Calu3 (cell line): ENCODE data around the gene XRCC5. TPM values are rescaled to one million over a fixed set of nuclear protein-coding genes. Genes with fewer than 3 reads are reported as not detected.

Experiments
- BruUV-seq: library from RNA; stranded (reverse); fragments of 400-500 nt; replicated peaks from 2 replicates; lab custom pipeline; 2021; lab: Mats Ljungman, UMichigan
- CTCF ChIA-PET: fragments of 300-600 bp; sonication (Branson Sonifier 250); formaldehyde crosslinking; loops from one replicate; lab custom pipeline; 2022; ENCODE audit warnings: antibody characterized with exemption; lab: Charles Lee
- DNase-seq: peaks from one replicate; pipeline ENCODE4 v3.0.0; 2022
- H3K27ac Mint-ChIP-seq: one replicate; pipeline ENCODE4 v1.8.0; 2022; ENCODE audit warnings: mixed read lengths; ENCODE audit not compliant: unreplicated experiment
- H3K27me3 Mint-ChIP-seq: one replicate; pipeline ENCODE4 v1.8.0; 2022; ENCODE audit warnings: mixed read lengths; ENCODE audit not compliant: unreplicated experiment
- H3K36me3 Mint-ChIP-seq: one replicate; pipeline ENCODE4 v1.8.0; 2022; ENCODE audit warnings: mild to moderate bottlenecking, moderate library complexity, mixed read lengths; ENCODE audit not compliant: insufficient read depth, unreplicated experiment
- H3K4me1 Mint-ChIP-seq: one replicate; pipeline ENCODE4 v1.8.0; 2022; ENCODE audit warnings: mild to moderate bottlenecking, low read depth, mixed read lengths; ENCODE audit not compliant: unreplicated experiment
- H3K4me3 Mint-ChIP-seq: one replicate; pipeline ENCODE4 v1.8.0; 2022; ENCODE audit warnings: mild to moderate bottlenecking, low read depth, moderate library complexity, mixed read lengths; ENCODE audit not compliant: unreplicated experiment
- H3K9me3 Mint-ChIP-seq: one replicate; pipeline ENCODE4 v1.8.0; 2022; ENCODE audit warnings: low read depth, mixed read lengths; ENCODE audit not compliant: unreplicated experiment
- CTCF ChIP-seq: fragments of 200-600 bp; IDR thresholded peaks from one replicate; pipeline ENCODE4 v1.8.0; 2022; ENCODE audit warnings: antibody characterized with exemption; ENCODE audit not compliant: unreplicated experiment
- intact Hi-C: fragments of 100-400 bp; cut with micrococcal nuclease; formaldehyde crosslinking; loops from one replicate; pipeline ENCODE4 v1.10.0; 2022; ENCODE audit not compliant: unreplicated experiment
- total RNA-seq: library from RNA; stranded (reverse); gene quantifications from 2 replicates; pipeline ENCODE4 v1.2.3, GENCODE V29; 2022

The XRCC5 gene
- total RNA-seq, 1 experiment from 2014 or later, result 313 TPM

- CTCF ChIA-PET, result interaction anchor here (0.7 kb wide), 1 partner anchor 362 kb away, joined by 6 read pairs; no protein-coding TSS in a partner anchor
- H3K27me3 Mint-ChIP-seq, result no peaks in the 10 kb centered on the region
- TF ChIP-seq CTCF, result no peak
- no peak for DNase-seq
- H3K4me3 Mint-ChIP-seq, result no peak overlapping the region
- no peaks in the 10 kb centered on the region for H3K4me1 Mint-ChIP-seq
- H3K36me3 Mint-ChIP-seq, result peaks cover 82% of the 10 kb centered on the region
- no TSS peak for BruUV-seq
- intact Hi-C loops, result no loop called here
- H3K9me3 Mint-ChIP-seq, result no peaks in the 10 kb centered on the region
- H3K27ac Mint-ChIP-seq, result no peak overlapping the region
Measured at GRCh38 chr2:216195565-216196029, 86.4 kb downstream of the XRCC5 start.

- no peak overlapping the region for H3K27ac Mint-ChIP-seq
- H3K27me3 Mint-ChIP-seq, result no peaks in the 10 kb centered on the region
- peaks cover 66% of the 10 kb centered on the region for H3K36me3 Mint-ChIP-seq
- intact Hi-C loops, result no loop called here
- no peaks in the 10 kb centered on the region for H3K9me3 Mint-ChIP-seq
- H3K4me3 Mint-ChIP-seq, result no peak overlapping the region
- H3K4me1 Mint-ChIP-seq, result peaks cover 7% of the 10 kb centered on the region
- BruUV-seq, result no TSS peak
- TF ChIP-seq CTCF, result no peak
- no peak for DNase-seq
- CTCF ChIA-PET, result no interaction called here
Measured at GRCh38 chr2:216201692-216202306, 92.7 kb downstream of the XRCC5 start.

GRCh38 chr2:216202626-216203250, 93.6 kb downstream of the XRCC5 start:
- BruUV-seq, result no TSS peak
- CTCF ChIA-PET, result no interaction called here
- no peak for DNase-seq
- Mint-ChIP-seq H3K9me3 (no peaks in the 10 kb centered on the region), H3K4me3 (no peak overlapping the region), H3K27ac (no peak overlapping the region), H3K36me3 (peaks cover 65% of the 10 kb centered on the region), H3K4me1 (peaks cover 7% of the 10 kb centered on the region), H3K27me3 (no peaks in the 10 kb centered on the region)
- no peak for TF ChIP-seq CTCF
- intact Hi-C loops, result no loop called here

GRCh38 chr2:216205486-216205885, 96.3 kb downstream of the XRCC5 start:
- peak overlapping the region; percentile 39 for H3K27ac Mint-ChIP-seq
- H3K9me3 Mint-ChIP-seq, result no peaks in the 10 kb centered on the region
- no peak overlapping the region for H3K4me3 Mint-ChIP-seq
- CTCF ChIA-PET, result no interaction called here
- H3K27me3 Mint-ChIP-seq, result no peaks in the 10 kb centered on the region
- BruUV-seq, result TSS peak; percentile 43
- intact Hi-C loops, result no loop called here
- peaks cover 7% of the 10 kb centered on the region for H3K4me1 Mint-ChIP-seq
- TF ChIP-seq CTCF, result no peak
- no peak for DNase-seq
- H3K36me3 Mint-ChIP-seq, result peaks cover 56% of the 10 kb centered on the region
